Activated T-helper 1 cell treated with anti-CD3 and anti-CD28 coated beads, Interleukin-12 subunit alpha, Interleukin-12 subunit beta, Interleukin-2, Interleukin-4 antibody, amounts not matched to agents 30 ng/mL and 10 ng/mL and 1 ng/mL, durations not matched to agents 14 hours and 24 hours and 36 hours (primary cell): ENCODE measurements around the gene CENPL. TPM values are rescaled to one million over a fixed set of nuclear protein-coding genes. Genes with fewer than 3 reads are reported as not detected.
A peak's percentile ranks its signal among the peaks of the same experiment; 100 is the strongest.
"Not testable (repeated sequence)": the region's sequence is repeated elsewhere in the genome, so short reads cannot be mapped to it uniquely, and the experiment has no call there.

Experiments used
- DNase-seq: peaks from one replicate; pipeline ENCODE4 v3.0.0; 2021; ENCODE audit warnings: low spot score
- H3K27ac Mint-ChIP-seq: one replicate; pipeline ENCODE4 v1.8.0; 2021; ENCODE audit warnings: mild to moderate bottlenecking, mixed read lengths
- H3K27me3 Mint-ChIP-seq: one replicate; pipeline ENCODE4 v1.8.0; 2022; ENCODE audit warnings: mild to moderate bottlenecking, moderate library complexity, mixed read lengths; ENCODE audit not compliant: insufficient read depth
- H3K36me3 Mint-ChIP-seq: one replicate; pipeline ENCODE4 v1.8.0; 2021; ENCODE audit warnings: low read depth, mixed read lengths
- H3K4me1 Mint-ChIP-seq: one replicate; pipeline ENCODE4 v1.8.0; 2021; ENCODE audit warnings: low read depth, mixed read lengths
- H3K4me3 Mint-ChIP-seq: one replicate; pipeline ENCODE4 v1.8.0; 2021; ENCODE audit warnings: mild to moderate bottlenecking, moderate library complexity, mixed read lengths
- H3K9me3 Mint-ChIP-seq: one replicate; pipeline ENCODE4 v1.8.0; 2021; ENCODE audit warnings: mixed read lengths
- intact Hi-C: fragments of 100-400 bp; cut with micrococcal nuclease; formaldehyde crosslinking; loops from one replicate; pipeline ENCODE4 v1.15.1; 2024
- total RNA-seq: library from RNA; stranded (reverse); gene quantifications from 2 replicates; pipeline ENCODE4 v1.2.3, GENCODE V29; 2022

The CENPL gene
- total RNA-seq, 1 donor from 2014 or later: 23.6 TPM

GRCh38 chr1:173832748-173833147, 8.1 kb upstream of the CENPL start:
- H3K36me3 Mint-ChIP-seq: peaks cover 24% of the 10 kb centered on the region
- intact Hi-C loops: no loop called here
- H3K9me3 Mint-ChIP-seq: no peaks in the 10 kb centered on the region
- H3K4me3 Mint-ChIP-seq: no peak overlapping the region
- H3K27me3 Mint-ChIP-seq: no peaks in the 10 kb centered on the region
- peaks cover 4% of the 10 kb centered on the region for H3K4me1 Mint-ChIP-seq
- no peak for DNase-seq
- no peak overlapping the region for H3K27ac Mint-ChIP-seq

- peaks cover 25% of the 10 kb centered on the region for H3K36me3 Mint-ChIP-seq
- peaks cover 29% of the 10 kb centered on the region for H3K4me1 Mint-ChIP-seq
- intact Hi-C loops: loop anchor here (10.0 kb wide), 1 partner anchor 633 kb away; no protein-coding TSS in a partner anchor
- no peak overlapping the region for H3K4me3 Mint-ChIP-seq
- no peaks in the 10 kb centered on the region for H3K27me3 Mint-ChIP-seq
- H3K9me3 Mint-ChIP-seq: no peaks in the 10 kb centered on the region
- no peak for DNase-seq
- no peak overlapping the region for H3K27ac Mint-ChIP-seq
Observed at GRCh38 chr1:173827611-173828010, 2.9 kb upstream of the CENPL start.

- Mint-ChIP-seq H3K36me3 (peaks cover 24% of the 10 kb centered on the region), H3K27ac (peak overlapping the region; percentile 95), H3K9me3 (no peaks in the 10 kb centered on the region), H3K4me1 (peaks cover 48% of the 10 kb centered on the region), H3K4me3 (peak overlapping the region; percentile 91), H3K27me3 (no peaks in the 10 kb centered on the region)
- intact Hi-C loops: loop anchor here (1.0 to 10.0 kb wide), 12 partner anchors 44 to 1291 kb away; partner anchors contain the start of genes MRPS14, PRDX6, RABGAP1L and RC3H1
- peak; percentile 2 for DNase-seq
Observed at GRCh38 chr1:173823781-173824314, 835 bp downstream of the CENPL start.

GRCh38 chr1:173821680-173822079, 3.0 kb downstream of the CENPL start:
- no peak for DNase-seq
- H3K4me1 Mint-ChIP-seq: peaks cover 41% of the 10 kb centered on the region
- no peaks in the 10 kb centered on the region for H3K9me3 Mint-ChIP-seq
- peaks cover 30% of the 10 kb centered on the region for H3K36me3 Mint-ChIP-seq
- intact Hi-C loops: loop anchor here (5.0 to 10.0 kb wide), 2 partner anchors 524 to 627 kb away; no protein-coding TSS in a partner anchor
- no peaks in the 10 kb centered on the region for H3K27me3 Mint-ChIP-seq
- H3K4me3 Mint-ChIP-seq: peak overlapping the region; percentile 6
- no peak overlapping the region for H3K27ac Mint-ChIP-seq

GRCh38 chr1:173818459-173818858, 6.2 kb downstream of the CENPL start:
- H3K9me3 Mint-ChIP-seq: no peaks in the 10 kb centered on the region
- H3K4me1 Mint-ChIP-seq: peaks cover 64% of the 10 kb centered on the region
- intact Hi-C loops: no loop called here
- H3K27me3 Mint-ChIP-seq: no peaks in the 10 kb centered on the region
- H3K27ac Mint-ChIP-seq: no peak overlapping the region
- no peak overlapping the region for H3K4me3 Mint-ChIP-seq
- no peak for DNase-seq
- H3K36me3 Mint-ChIP-seq: peaks cover 41% of the 10 kb centered on the region

GRCh38 chr1:173813654-173814053, 11.0 kb downstream of the CENPL start:
- H3K27ac Mint-ChIP-seq, H3K27me3 Mint-ChIP-seq, intact Hi-C loops, H3K9me3 Mint-ChIP-seq, DNase-seq, H3K4me3 Mint-ChIP-seq: not testable (repeated sequence)
- Mint-ChIP-seq H3K36me3 (peaks cover 43% of the 10 kb centered on the region), H3K4me1 (peaks cover 54% of the 10 kb centered on the region)

- no peak for DNase-seq
- H3K27me3 Mint-ChIP-seq: no peaks in the 10 kb centered on the region
- intact Hi-C loops: no loop called here
- H3K9me3 Mint-ChIP-seq: no peaks in the 10 kb centered on the region
- H3K4me1 Mint-ChIP-seq: no peaks in the 10 kb centered on the region
- peaks cover 27% of the 10 kb centered on the region for H3K36me3 Mint-ChIP-seq
- no peak overlapping the region for H3K4me3 Mint-ChIP-seq
- no peak overlapping the region for H3K27ac Mint-ChIP-seq
Observed at GRCh38 chr1:173802961-173803360, 21.7 kb downstream of the CENPL start.

GRCh38 chr1:173799995-173800394, 24.7 kb downstream of the CENPL start:
- H3K4me1 Mint-ChIP-seq, H3K27me3 Mint-ChIP-seq, DNase-seq, intact Hi-C loops, H3K27ac Mint-ChIP-seq, H3K9me3 Mint-ChIP-seq, H3K4me3 Mint-ChIP-seq: not testable (repeated sequence)
- H3K36me3 Mint-ChIP-seq: peaks cover 24% of the 10 kb centered on the region

- H3K27ac Mint-ChIP-seq: no peak overlapping the region
- H3K4me3 Mint-ChIP-seq: no peak overlapping the region
- H3K9me3 Mint-ChIP-seq: no peaks in the 10 kb centered on the region
Observed at GRCh38 chr1:173798078-173798477, 26.6 kb downstream of the CENPL start.

GRCh38 chr1:173789841-173790240, 34.8 kb downstream of the CENPL start:
- H3K36me3 Mint-ChIP-seq: peaks cover 10% of the 10 kb centered on the region
- H3K4me3 Mint-ChIP-seq: no peak overlapping the region
- H3K4me1 Mint-ChIP-seq: no peaks in the 10 kb centered on the region
- H3K9me3 Mint-ChIP-seq: no peaks in the 10 kb centered on the region
- no peak overlapping the region for H3K27ac Mint-ChIP-seq
- H3K27me3 Mint-ChIP-seq: no peaks in the 10 kb centered on the region
- no peak for DNase-seq
- intact Hi-C loops: no loop called here

More at GRCh38 chr1:173798078-173798477, 26.6 kb downstream of the CENPL start:
- Mint-ChIP-seq H3K36me3 (peaks cover 26% of the 10 kb centered on the region), H3K4me1 (no peaks in the 10 kb centered on the region), H3K27me3 (no peaks in the 10 kb centered on the region)
- no peak for DNase-seq
- intact Hi-C loops: no loop called here

GRCh38 chr1:173784997-173785396, 39.7 kb downstream of the CENPL start:
- no peaks in the 10 kb centered on the region for H3K4me1 Mint-ChIP-seq
- no peaks in the 10 kb centered on the region for H3K9me3 Mint-ChIP-seq
- no peak overlapping the region for H3K27ac Mint-ChIP-seq
- no peak overlapping the region for H3K4me3 Mint-ChIP-seq
- H3K27me3 Mint-ChIP-seq: no peaks in the 10 kb centered on the region
- no peak for DNase-seq
- peaks cover 6% of the 10 kb centered on the region for H3K36me3 Mint-ChIP-seq
- intact Hi-C loops: no loop called here

GRCh38 chr1:173779936-173780335, 44.7 kb downstream of the CENPL start:
- H3K27ac Mint-ChIP-seq: no peak overlapping the region
- intact Hi-C loops: no loop called here
- no peaks in the 10 kb centered on the region for H3K9me3 Mint-ChIP-seq
- peaks cover 37% of the 10 kb centered on the region for H3K36me3 Mint-ChIP-seq
- H3K27me3 Mint-ChIP-seq: no peaks in the 10 kb centered on the region
- no peak overlapping the region for H3K4me3 Mint-ChIP-seq
- H3K4me1 Mint-ChIP-seq: no peaks in the 10 kb centered on the region
- DNase-seq: no peak

GRCh38 chr1:173775578-173776226, 49.0 kb downstream of the CENPL start:
- H3K4me1 Mint-ChIP-seq: no peaks in the 10 kb centered on the region
- H3K27me3 Mint-ChIP-seq: no peaks in the 10 kb centered on the region
- H3K9me3 Mint-ChIP-seq: no peaks in the 10 kb centered on the region
- no peak for DNase-seq
- H3K27ac Mint-ChIP-seq: no peak overlapping the region
- intact Hi-C loops: no loop called here
- H3K36me3 Mint-ChIP-seq: peaks cover 37% of the 10 kb centered on the region
- no peak overlapping the region for H3K4me3 Mint-ChIP-seq
